ENCODE results near the gene CHD5. TPM values are rescaled to one million over a fixed set of nuclear protein-coding genes. Genes with fewer than 3 reads are reported as not detected.

CHD5 gene
- total RNA-seq, result not detected in 2 replicates

DNA sequence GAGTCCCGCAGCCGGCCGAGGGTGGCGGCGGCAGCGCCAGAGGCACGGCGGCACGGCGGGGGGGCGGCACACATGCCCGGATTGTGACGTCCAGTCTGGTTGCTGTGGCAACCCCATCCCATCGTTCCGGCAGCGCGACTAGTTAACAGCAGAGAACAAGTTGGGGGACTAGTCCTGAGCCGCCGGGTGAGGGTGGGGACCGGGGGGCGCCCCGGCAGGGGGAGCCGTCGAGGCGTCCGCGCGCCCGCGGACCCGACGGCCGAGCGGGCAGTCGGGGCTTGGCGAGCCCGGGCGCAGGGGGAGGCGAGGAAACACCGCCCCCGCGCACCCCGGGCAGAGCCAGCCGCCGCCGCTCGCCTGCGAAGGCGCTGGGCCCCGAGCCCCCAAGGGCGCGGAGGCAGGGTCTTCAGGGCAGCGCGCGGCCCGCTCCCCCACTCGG lies at the start of gene CHD5:
TSS of gene CHD5 (minus strand) at position 54 of the 439 bp plus-strand sequence. CDS start 298 bp downstream, outside the sequence.

DNA sequence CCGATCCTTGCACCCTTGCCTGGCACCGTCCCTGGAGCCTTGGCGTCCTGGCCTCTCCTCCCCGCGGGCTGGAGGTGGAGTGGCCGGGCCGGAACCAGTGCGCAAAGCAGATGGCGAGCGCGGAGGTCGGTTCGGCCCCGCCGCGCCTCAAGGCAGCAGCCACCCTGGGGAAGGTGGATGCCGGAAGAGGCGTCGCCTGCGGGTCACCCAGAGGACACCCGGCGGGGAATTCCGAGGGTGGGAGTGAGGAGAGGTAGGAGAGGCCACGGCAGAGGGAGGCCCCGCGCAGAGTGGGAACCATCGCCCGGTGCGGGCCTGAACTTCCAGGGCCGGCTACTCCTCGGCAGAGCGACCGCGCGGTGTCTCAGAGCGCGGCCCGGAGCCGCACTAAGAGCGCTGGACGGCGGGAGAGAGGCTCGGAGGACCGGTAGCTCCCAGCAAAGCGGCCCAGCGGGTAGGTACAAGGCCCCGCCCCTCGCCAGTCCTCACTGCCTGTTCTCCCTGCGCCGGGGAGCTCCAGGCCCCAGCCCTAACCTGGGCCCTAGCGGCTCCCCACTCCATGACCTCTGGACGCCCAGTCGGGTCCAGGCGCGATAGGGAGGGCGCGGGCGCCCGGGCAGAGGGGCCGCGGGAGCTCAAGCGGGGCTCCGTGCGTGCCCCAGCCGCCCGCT lies 25.9 kb upstream of the CHD5 start, which contains the start of gene RNF207:
TSS of gene RNF207 (plus strand) at position 271 of the 671 bp plus-strand sequence. CDS start 417 bp downstream, outside the sequence.

DNA sequence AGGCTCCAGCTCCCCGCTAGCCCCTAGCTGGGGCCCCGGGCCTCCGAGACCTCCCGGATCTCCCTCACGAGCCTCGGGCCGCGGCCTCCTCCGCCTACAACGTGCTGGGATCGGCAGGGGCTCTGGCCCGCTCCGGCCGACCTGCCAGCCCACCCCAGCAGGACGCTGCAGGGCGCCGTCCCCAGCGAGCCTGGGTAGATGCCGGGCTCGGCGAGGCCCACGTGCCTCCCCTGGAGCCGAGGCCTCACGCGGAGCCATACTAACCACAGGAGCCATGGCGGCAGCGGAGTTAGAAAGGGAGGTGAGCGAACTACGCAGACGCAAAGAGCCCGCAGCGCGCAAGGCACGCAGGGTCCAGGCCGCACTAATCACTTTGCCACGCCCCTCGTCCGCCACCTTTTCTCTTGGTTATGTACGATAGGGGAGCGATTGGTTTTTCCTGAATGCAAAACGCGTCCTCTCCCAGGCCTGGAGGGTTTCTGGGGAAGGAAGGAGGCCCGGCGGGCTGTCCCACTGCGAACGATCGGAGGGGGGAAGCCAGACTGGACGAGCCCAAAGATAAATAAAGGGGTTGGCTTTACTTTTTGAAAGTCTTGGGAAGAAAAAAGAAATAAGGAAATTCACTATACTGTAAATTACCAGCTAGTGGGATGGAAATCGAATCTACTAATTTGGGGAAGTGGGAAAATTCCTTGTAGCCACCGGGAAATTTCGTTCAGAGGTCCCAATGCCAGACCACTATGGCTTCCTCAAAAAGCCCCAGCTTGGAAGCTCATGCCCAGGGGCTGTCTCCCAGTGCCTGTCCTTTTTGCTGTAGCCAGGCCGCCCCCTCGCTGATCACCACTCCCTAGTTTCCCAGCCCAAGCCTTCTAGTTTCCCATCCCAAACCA lies 19.4 kb upstream of the CHD5 start, which contains the start of gene RPL22:
TSS of gene RPL22 (minus strand) at position 298 of the 890 bp plus-strand sequence. CDS start at position 276, 22 bp downstream.

Other genes with a start within 250 kb of the CHD5 start
- 3.3 and 4.9 TPM in 2 replicates for gene NPHP4, start 187.9 kb downstream of the CHD5 start, total RNA-seq
- 0.53 and 0.69 TPM in 2 replicates for gene KCNAB2, start 134.4 kb downstream of the CHD5 start, total RNA-seq
- gene RPL22, start 19.3 kb upstream of the CHD5 start, total RNA-seq, result 124 and 140 TPM in 2 replicates
- 14.6 and 24.4 TPM in 2 replicates for gene RNF207, start 25.8 kb upstream of the CHD5 start, total RNA-seq
- gene ICMT, start 55.6 kb upstream of the CHD5 start, total RNA-seq, result 84.4 and 89.4 TPM in 2 replicates
- gene HES3, start 63.9 kb upstream of the CHD5 start, total RNA-seq, result not detected in 2 replicates
- gene GPR153, start 80.8 kb upstream of the CHD5 start, total RNA-seq, result 0.73 and 0.94 TPM in 2 replicates
- gene ACOT7, start 213.4 kb upstream of the CHD5 start, total RNA-seq, result 124 and 147 TPM in 2 replicates
- gene HES2, start 239.6 kb upstream of the CHD5 start, total RNA-seq, result 31.5 and 32.2 TPM in 2 replicates
- 0.67 and 1.1 TPM in 2 replicates for gene ESPN, start 244.5 kb upstream of the CHD5 start, total RNA-seq

Data from mammary microvascular endothelial cell (primary cell).